RPMI7951 (cell line): Measurements from ENCODE around the gene NUDT3. TPM values are rescaled to one million over a fixed set of nuclear protein-coding genes. Genes with fewer than 3 reads are reported as not detected.
"Not testable (repeated sequence)": the region's sequence is repeated elsewhere in the genome, so short reads cannot be mapped to it uniquely, and the experiment has no call there.

Experiments used
- DNase-seq: peaks from one replicate; pipeline ENCODE4 v3.0.0-alpha.2; 2012; ENCODE audit warnings: low read depth
- total RNA-seq: library from RNA; depleted of rRNA; stranded (reverse); fragments of >200 nt; shearing (Covaris generic); gene quantifications from 2 replicates; pipeline ENCODE4 v1.2.3, GENCODE V29; 2014

NUDT3 gene
- total RNA-seq, 1 experiment from 2014 or later: 19.1 TPM

- no peak for DNase-seq
These were observed 132.9 kb downstream of the NUDT3 start for GRCh38 chr6:34259529-34260069.

GRCh38 chr6:34252395-34252794 lies 140.1 kb downstream of the NUDT3 start:
- DNase-seq: not testable (repeated sequence)

DNA sequence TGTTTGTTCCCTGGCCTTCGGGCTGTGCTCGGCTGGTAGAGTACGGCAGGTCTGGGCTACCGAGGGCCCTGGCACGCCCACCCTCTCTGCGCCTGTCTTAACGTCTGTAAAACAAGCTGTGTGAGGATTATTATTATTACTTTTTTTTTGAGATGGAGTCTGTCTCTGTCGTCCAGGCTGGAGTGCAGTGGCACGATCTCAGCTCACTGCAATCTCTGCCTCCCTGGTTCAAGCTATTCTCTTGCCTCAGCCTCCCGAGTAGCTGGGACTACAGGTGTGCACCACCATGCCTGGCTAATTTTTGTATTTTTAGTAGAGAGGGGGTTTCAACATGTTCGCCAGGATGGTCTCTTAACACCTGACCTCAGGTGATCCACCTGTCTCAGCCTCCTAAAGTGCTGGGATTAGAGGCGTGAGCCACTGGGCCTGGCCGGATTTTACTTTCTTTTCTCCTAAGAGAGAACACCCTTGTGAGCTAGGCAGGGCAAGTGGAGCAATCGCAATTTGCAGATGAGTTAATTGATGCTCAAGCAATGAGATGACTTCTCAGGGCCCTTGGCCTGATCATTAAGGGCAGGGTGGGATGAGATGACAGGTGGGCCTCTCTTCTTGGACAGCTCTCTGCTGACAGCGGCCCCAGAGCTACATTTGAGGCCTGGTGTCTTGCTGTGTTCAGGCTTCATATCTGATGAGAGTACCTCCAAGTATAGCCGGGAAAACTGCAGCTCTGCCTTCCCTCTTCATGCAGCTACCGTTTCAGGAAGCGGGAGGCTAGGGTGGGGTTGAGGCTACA lies 142.8 kb downstream of the NUDT3 start:
- no peak for DNase-seq

GRCh38 chr6:34248727-34249468 lies 143.6 kb downstream of the NUDT3 start, which contains the start of gene SMIM29:
TSS of gene SMIM29 (minus strand) at chr6:34249006. CDS start at chr6:34247791, 1,215 bp downstream.
- DNase-seq: peak; percentile 94

DNA sequence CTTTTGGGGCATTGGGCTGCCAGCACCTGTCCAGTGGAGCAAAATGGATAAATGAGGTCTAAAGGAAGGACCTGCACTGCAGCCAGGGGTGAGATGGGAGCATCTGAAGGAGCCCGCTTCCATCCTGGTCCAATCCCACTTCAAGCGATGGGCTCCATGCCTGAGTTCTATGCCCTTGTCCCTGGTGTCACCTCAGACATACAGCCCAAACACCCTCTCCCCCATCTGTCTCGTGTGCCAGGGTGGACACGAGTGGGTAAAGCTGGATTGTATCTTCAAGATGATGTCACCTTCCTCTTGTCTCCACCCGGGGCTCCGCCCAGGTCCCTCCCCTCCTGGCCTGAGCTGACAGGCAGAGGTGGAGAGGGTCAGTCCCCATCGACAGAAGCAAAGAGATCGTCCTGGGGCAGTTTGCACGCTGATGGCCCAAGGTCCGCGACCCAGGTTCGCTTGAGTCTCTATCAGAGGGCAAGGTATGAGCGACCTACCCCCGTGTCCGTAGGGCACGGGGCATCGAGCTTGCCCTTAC lies 144.2 kb downstream of the NUDT3 start:
- peak; percentile 63 for DNase-seq

DNA sequence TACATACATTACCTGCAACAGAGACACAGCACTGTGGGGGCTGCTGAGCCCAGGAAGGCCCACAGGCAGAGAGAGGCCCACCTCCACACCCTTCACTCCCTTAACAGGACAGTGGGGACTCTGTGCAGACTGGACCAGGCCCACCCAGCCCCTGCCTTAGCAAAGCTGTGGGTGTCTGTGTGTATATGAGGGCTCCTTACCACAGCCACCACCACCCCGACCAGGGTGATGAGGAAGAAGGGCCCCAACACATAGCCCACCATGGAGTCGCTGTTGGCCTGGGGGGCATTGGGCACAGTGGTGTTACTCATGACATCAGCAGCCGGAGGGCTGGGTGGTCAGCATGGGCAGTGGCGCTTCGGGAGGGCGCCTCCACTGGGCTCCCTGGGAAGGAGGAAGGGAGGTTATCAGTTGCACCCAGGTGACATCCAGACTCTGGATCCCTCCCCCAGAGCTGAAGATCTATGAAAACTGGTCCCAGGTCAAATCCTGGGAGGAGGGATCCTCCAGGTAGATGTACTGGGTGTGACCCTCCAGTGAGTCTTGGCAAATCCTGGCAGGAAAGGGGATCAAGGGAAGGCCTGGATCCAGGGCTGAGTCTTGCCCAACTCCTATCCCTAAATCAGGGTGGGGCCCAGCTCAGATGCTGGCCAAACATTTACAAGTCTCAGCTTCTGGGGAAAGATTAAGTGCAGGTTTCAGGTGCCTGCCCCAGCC lies 144.8 kb downstream of the NUDT3 start:
- DNase-seq: no peak

- DNase-seq: peak; percentile 79
These were observed 145.7 kb downstream of the NUDT3 start for GRCh38 chr6:34246563-34247391.

DNA sequence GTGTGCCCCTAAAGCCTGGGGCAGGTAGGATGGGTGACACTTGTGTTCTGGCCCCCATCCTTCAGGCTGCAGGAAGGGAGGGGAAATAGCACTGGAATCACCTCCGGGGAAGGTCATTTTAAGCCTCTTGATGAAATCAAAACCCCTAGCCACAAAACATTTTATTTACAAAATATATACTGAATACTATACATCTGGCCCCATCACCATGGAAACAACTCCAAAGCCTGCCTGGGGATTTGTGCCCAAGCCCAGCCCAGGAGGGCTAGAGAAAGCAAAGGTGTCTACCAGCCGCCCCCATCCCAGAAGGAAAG lies 146.3 kb downstream of the NUDT3 start:
- DNase-seq: no peak

DNA sequence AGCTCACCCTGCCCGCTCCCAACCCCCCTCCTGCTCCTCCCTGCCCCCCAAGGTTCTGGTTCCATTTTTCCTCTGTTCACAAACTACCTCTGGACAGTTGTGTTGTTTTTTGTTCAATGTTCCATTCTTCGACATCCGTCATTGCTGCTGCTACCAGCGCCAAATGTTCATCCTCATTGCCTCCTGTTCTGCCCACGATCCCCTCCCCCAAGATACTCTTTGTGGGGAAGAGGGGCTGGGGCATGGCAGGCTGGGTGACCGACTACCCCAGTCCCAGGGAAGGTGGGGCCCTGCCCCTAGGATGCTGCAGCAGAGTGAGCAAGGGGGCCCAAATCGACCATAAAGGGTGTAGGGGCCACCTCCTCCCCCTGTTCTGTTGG lies 146.7 kb downstream of the NUDT3 start:
- not testable (repeated sequence) for DNase-seq

GRCh38 chr6:34245032-34245760 lies 147.3 kb downstream of the NUDT3 start:
- DNase-seq: not testable (repeated sequence)

- DNase-seq: peak; percentile 98
These were observed 148.3 kb downstream of the NUDT3 start for GRCh38 chr6:34243901-34244884.

DNA sequence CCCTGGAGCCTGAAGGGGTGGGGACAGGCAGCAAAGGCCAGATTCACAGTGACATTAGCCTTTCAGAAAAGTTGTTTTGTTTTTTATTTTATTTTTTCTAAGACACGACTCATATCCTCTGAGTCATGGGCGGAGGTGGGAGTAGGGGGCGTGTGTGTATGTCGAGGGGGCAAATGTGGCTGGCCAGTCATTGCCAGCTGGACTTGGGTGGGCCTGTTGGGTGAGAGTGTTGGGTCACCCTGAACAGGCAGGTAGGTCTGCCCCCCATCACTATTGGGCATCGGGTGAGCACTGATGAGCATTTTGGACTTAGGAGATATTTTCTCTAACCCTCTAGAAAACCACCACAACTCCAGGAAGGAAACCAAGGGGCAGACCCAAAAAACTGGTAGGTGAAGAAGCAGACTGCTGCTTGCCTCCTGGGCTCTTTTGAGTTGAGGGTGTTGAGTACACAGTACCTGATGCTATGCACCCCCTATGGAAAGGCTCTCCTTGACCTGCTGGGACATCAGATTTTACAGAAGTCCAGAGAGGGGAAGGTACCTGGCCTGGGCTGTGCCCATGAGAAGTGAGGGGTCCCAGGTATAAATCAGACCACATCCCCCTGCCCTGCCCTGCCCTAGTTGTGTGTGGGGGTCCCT lies 149.2 kb downstream of the NUDT3 start:
- peak; percentile 68 for DNase-seq

- no peak for DNase-seq
These were observed 150.0 kb downstream of the NUDT3 start for GRCh38 chr6:34242252-34243130.

GRCh38 chr6:34241351-34242215 lies 150.9 kb downstream of the NUDT3 start:
- DNase-seq: no peak

DNA sequence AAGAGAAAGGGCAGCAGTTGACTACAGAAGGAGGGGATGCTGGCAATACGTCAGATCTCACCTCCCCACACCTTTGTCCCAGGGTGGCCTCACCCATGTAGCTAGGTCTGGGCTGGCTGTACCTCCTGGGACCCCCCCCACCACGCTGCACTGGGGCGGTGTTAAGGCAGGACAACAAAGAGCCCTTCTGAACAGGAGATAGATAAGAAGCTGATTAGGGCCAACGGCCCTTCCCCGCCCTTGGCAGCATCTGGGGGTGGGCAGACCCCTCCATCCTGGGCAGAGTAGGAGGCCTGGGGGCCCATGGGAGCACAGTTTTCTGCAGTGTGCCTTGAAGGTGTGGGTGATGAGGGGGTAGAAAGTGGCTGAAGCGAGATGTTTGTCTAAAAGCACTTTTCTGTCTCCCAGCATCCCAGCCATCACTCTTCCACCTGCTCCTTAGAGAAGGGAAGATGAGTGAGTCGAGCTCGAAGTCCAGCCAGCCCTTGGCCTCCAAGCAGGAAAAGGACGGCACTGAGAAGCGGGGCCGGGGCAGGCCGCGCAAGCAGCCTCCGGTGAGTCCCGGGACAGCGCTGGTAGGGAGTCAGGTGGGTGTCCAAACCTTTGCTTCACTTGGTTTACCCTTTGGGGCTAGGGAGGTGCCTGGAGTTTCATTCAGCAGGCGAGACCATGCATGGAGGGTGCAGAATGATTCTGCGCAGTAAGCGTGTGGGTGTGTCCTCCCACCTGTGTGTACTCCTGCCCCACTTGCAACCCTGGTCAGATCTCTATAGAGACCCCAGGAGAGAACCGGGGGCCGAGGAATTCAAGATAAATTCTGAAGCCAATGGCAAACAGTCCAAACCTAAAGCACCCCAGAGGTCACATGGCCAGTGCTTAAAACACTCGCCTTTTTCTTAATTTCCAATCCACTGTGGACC lies 151.9 kb downstream of the NUDT3 start:
- no peak for DNase-seq

GRCh38 chr6:34239893-34240292 lies 152.6 kb downstream of the NUDT3 start:
- no peak for DNase-seq
